Kidney capillary endothelial cell (primary cell): ENCODE measurements around the gene SLC13A4.
"Not testable (repeated sequence)": the region's sequence is repeated elsewhere in the genome, so short reads cannot be mapped to it uniquely, and the experiment has no call there.

Experiments used
- DNase-seq: peaks from one replicate; pipeline ENCODE4 v3.0.0-alpha.2; 2018; ENCODE audit warnings: low spot score

SLC13A4 gene

DNA sequence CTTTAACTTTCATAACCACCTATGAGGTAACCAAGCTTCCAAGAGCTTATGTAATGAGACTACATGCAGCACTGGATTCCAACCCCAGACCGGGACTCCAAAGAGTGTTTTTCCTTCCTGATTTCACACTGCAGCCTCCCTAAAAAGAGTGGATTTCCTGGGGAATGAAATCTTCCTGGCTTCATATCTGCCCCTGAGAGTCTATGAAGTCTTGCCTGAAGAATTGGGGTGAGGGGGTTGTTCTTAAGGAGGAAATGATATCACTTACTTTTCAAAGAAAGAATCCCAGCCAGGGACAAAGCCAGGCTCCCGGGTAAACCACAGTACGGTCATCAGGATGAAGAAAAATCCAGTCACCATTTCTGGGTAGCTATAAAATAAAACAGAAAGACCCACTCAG is 35.9 kb downstream of the SLC13A4 start:
- DNase-seq: peak; percentile 83

- peak; percentile 88 for DNase-seq
These were observed 37.4 kb downstream of the SLC13A4 start for GRCh38 chr7:135690566-135690965.

- DNase-seq: no peak
These were observed 40.5 kb downstream of the SLC13A4 start for GRCh38 chr7:135687466-135687865.

GRCh38 chr7:135685306-135686084 is 42.5 kb downstream of the SLC13A4 start:
- peak; percentile 95 for DNase-seq

GRCh38 chr7:135684699-135685098 is 43.3 kb downstream of the SLC13A4 start:
- DNase-seq: peak; percentile 47

DNA sequence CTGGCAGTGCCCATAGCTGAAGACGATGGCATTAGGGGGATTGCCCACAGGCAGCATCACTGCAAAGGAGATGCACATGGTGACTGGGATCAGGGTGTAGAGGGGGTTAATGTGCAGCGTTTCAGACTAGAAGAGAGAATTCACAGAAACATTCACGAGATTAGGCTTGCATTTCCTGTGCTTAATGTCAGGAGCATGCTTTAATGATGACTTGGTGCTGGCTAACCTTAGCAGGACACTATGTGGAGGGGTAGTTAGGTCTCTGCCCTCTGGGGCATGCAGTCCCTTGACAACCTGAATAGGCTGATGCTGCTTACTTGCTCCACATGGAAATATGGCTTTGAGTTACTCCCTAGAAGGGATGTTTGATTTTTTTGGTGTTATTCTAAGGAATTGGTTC is 43.9 kb downstream of the SLC13A4 start:
- DNase-seq: peak; percentile 75

DNA sequence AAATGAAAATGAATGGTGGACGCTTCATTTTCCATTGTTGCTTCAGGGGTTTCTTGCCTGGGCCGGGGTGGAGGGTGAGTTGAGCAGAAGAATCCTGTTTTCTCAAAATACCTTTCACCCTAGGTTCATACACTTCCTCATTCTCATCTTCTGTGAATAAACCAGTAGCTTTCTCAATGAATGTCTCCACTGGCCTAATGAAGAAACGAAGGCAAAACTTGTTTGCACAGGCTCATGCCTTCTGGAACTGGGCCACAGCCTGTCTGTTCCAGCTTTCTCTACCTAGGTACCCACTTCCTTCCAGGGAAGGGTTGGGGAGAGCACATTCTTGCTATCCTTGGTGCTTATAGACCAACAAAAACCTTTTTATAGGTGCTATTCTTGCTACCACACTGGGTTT is 44.4 kb downstream of the SLC13A4 start:
- no peak for DNase-seq

GRCh38 chr7:135682191-135682590 is 45.8 kb downstream of the SLC13A4 start:
- no peak for DNase-seq

DNA sequence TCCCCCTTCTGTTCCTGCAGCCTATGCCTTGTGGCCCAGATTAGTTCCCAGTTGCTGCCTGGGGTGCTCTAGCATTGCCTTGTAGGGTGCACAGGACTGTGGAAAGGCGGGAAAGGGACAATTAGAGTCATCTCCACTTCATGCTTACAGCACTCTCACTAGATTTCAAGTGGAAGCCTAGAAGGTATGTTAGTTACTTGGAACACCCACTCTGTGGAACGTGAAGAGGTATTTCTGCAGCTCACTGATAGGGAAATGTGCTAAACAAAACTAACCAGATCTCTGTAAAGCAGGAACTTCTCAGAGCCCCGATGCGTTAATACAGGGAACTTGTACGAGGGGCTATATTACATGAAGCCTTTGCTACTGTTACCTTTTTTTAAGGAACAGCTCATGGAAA is 46.2 kb downstream of the SLC13A4 start:
- no peak for DNase-seq

DNA sequence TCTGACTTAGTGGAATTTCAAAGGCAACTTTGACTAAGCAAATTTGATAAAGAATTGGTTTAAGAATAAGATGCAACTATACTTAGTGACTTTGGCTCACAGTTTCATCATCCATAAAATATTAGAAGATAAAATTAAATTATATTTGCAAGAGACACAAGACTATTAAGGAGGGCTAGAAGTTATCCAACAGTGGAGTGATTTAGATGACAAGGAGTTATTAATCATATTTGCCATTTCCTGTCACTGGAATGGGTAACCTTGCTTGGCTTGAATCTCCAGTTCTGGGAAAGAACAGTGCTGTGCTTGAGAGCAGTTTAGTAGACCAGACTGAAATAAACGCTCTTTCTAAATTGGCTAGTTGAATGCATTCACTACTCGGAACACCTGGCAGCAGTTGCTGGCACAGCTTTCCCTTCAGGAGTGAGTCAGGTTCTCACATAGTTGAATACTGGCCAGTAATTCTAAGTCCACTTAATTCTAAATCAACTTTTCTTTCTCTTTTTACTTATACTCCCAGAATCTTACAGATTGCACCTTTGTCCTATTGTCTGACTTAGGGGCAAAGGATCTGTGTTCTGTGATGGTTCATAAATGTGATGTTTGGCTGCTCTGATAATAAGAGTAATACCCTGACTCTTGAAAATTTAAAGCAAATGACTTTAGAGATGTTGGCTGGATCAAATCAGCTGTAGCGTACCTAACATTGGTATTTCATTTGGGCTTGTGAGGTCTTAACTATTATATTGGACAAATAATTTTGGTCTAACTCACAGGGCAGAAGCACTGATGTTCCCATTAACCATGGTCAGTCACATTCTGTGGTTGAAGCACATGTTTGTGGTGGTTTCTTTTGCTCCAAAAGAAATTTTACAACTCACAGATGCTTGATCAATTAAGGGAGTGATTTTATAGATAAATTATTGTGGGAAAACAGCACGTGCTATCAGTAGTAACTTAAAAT is 49.1 kb downstream of the SLC13A4 start:
- DNase-seq: no peak

DNA sequence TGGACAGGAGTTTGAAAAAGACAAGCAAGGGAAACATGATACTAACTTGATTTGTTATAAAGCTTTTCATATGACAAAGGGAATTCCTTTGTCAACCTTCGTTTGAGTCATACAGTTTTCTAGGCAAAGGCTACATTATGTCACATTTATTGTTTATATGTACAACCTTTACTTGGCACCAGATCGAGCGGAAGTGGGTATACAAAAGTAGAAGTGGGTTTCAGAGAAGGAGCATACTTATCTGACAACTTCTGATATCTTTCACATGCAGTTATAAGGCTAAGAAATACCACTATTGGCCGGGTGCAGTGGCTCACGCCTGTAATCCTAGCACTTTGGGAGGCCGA is 54.7 kb downstream of the SLC13A4 start:
- peak; percentile 70 for DNase-seq

DNA sequence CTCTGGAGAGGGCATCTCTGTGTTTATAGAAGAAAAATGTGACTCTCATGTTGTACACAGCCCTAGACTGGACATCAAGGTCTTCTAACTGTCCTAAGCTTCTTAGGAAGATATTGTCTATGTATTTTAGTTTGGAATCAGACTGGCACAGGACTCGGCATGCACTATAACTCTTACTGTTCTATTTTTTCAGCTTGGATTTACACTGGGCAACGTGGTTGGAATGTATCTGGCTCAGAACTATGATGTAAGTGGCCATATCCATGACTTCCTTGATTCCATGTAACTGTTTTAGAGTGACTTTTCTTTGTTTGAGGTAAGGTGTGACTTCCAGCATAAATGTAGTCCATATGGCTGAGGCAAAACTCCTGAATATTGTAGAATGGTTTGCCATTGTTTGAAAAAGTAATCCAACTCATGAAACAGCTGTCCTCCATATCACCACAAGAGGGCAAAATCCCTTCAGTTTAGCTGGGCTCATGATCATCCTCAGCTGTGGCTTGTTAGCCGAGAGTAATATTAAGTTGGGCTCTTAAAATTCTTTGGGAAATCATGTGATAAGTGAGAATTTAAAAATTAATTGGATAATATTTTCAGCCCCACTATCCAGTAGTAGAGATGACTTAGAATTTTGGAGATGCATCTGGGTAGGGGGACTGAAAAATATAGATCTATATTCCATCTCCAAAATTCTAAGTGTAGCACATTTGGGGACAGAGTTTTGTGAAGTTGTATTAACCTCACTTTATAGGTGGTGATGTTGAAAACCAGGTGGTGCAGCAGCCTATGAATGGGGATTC is 55.2 kb downstream of the SLC13A4 start:
- DNase-seq: peak; percentile 81

GRCh38 chr7:135670179-135670578 is 57.8 kb downstream of the SLC13A4 start:
- peak; percentile 33 for DNase-seq

- no peak for DNase-seq
These were observed 58.2 kb downstream of the SLC13A4 start for GRCh38 chr7:135669774-135670173.

DNA sequence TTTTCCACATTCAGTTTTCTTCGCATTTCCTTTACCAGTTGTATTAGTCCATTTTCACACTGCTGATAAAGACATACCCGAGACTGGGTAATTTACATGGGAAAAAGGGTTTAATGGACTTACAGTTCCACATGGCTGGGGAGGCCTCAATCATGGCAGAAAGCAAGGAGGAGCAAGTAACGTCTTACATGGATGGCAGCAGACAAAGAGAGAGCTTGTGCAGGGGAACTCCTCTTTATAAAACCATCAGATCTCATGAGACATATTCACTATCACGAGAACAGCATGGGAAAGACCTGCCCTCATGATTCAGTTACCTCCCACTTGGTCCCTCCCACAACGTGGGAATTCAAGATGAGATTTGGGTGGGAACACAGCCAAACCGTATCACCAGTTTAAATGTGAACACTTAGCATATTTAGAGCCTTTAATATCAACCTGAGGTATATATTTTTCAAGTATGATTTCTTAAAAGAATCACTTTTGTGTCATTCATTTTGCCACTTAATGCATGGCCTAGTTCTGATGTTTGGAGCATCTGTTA is 59.1 kb downstream of the SLC13A4 start:
- DNase-seq: not testable (repeated sequence)

DNA sequence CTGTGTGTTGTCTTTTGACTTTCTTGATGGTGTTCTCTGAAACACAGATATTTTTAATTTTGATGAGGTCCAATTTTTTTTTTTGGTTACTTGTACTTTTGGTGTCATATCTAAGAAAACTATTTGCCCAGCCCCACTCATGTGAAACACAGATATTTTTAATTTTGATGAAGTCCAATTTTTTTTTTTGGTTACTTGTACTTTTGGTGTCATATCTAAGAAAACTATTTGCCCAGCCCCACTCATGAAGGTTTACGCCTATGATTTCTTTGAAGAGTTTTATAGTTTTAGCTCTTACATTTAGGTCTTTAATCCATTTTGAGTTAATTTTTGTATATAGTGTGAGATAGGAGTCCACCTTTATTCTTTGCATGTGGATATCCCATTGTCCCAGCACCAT is 60.4 kb downstream of the SLC13A4 start:
- not testable (repeated sequence) for DNase-seq

- no peak for DNase-seq
These were observed 61.1 kb downstream of the SLC13A4 start for GRCh38 chr7:135666846-135667245.

DNA sequence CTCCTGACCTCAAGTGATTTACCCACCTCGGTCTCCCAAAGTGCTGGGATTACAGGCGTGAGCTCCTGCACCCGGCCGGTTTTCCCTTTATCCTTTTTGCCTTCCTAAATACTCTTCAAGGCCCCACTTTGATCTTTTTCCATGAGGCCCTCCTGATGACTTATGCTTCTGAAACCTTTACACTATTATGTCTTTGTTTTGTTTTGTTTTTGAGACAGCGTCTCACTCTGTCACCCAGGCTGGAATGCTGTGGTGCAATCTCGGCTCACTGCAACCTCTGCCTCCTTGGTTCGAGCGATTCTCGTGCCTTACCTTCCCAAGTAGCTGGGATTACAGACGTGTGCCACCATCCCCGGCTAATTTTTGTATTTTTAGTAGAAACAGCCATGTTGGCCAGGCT is 61.8 kb downstream of the SLC13A4 start:
- no peak for DNase-seq

DNA sequence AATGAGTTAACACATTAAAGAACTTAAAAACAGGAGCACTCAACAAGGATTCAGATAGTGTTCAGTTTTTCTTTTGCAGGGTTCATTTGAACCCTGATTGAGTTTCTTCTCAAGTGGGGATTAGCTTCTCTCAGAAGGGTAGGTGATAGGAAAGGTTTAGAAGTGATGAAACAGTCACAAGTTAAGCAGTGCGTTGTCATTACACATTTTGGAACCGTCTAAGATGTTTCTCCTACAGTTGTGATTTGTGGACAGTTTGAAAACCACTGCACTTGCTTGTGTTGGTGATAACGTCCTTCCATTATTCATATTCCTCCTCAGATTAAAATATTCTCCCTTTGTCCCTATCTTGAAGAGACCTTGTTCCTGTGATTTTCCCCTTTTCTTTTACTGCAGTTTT is 62.9 kb downstream of the SLC13A4 start:
- no peak for DNase-seq

DNA sequence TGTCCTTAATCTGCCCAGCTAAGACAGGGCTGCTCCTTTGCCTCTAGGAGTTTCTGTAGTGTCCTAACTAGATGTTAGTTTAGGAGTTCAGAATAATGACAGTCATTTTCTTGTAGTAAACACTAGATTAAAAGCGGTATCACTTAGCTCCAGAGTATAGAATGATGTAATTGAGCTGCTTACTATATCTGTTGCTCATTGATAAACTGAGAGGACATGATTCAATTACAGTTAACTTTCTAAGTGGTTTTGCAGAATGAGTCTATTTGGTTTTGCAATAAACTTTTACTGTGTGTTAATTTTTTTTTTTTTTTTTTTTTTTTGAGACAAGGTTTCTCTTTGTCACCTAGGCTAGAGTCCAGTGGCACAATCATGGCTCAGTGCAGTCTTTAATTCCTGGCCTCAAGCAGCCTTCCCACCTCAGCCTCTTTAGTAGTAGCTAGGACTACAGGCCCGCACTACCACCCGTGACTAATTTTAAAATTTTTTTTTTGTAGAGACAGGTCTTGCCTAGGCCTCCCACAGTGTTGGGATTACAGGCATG is 63.9 kb downstream of the SLC13A4 start:
- DNase-seq: no peak

DNA sequence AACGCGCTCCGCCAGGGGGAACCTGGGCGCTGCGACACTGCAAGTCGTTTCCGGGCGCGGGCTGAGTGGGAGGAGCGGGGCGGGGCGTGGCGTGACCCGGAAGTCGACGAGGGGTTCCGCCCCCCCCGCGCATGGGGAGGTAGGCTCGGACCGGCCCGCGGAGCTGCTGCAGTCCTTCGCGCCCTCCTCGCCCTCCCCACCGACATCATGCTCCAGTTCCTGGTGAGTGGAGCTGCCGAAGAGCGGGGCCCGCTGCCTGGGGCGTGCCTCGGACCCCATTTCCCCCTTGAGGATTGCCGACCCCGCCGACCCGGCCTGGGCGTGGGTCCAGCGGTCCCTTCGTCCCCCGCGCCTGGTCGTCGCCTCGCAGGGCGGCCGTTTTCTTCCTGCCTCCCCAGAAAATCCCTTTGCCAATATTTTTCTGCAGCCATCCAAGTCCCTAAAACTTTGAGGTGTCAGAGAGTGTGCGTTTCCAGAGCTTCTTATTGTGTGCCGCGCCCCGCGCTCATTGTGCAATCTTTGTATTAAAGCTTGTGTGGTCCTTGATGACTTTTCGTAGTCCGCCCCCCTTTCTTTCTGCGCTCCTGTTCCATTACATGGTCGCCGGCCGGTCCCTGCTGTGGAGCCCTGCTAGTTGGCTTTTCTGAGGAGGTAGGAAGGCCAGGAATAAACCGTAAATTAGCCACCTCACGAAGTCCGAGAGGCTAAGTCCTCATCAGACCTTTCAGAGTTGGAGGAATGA is 65.4 kb downstream of the SLC13A4 start, which contains the start of gene STMP1:
TSS of gene STMP1 (plus strand) at position 142 of the 742 bp plus-strand sequence.
- DNase-seq: peak; percentile 89
